GM21515 (cell line): Measurements from ENCODE around the gene UBE2J1.
A peak's percentile ranks its signal among the peaks of the same experiment; 100 is the strongest.

Source experiments
- ATAC-seq: cut with Tn5 transposase; IDR thresholded peaks from one replicate; pipeline ENCODE4 v1.9.1; 2021; ENCODE audit not compliant: unreplicated experiment

UBE2J1 gene

GRCh38 chr6:89368107-89368506 lies 15.6 kb upstream of the UBE2J1 start:
- ATAC-seq = no peak

GRCh38 chr6:89364586-89364985 lies 12.1 kb upstream of the UBE2J1 start:
- no peak for ATAC-seq

GRCh38 chr6:89361171-89361570 lies 8.6 kb upstream of the UBE2J1 start:
- no peak for ATAC-seq

- ATAC-seq = peak; percentile 41
Observed at GRCh38 chr6:89360415-89360999, 8.0 kb upstream of the UBE2J1 start.

- ATAC-seq = no peak
Observed at GRCh38 chr6:89359561-89359960, 7.0 kb upstream of the UBE2J1 start.

- peak; percentile 52 for ATAC-seq
Observed at GRCh38 chr6:89357390-89357789, 4.9 kb upstream of the UBE2J1 start.

GRCh38 chr6:89356642-89357170 lies 4.2 kb upstream of the UBE2J1 start:
- ATAC-seq = no peak

- no peak for ATAC-seq
Observed at GRCh38 chr6:89355511-89356194, 3.1 kb upstream of the UBE2J1 start.

GRCh38 chr6:89353702-89354392 lies 1.3 kb upstream of the UBE2J1 start:
- ATAC-seq = no peak

GRCh38 chr6:89353118-89353556 lies 615 bp upstream of the UBE2J1 start:
- ATAC-seq = no peak

- ATAC-seq = peak; percentile 5
Observed at GRCh38 chr6:89351671-89352277, 748 bp downstream of the UBE2J1 start.

GRCh38 chr6:89350281-89350966 lies 2.1 kb downstream of the UBE2J1 start:
- peak; percentile 36 for ATAC-seq

- ATAC-seq = no peak
Observed at GRCh38 chr6:89348372-89348771, 4.2 kb downstream of the UBE2J1 start.

- ATAC-seq = no peak
Observed at GRCh38 chr6:89347825-89348224, 4.7 kb downstream of the UBE2J1 start.

- ATAC-seq = no peak
Observed at GRCh38 chr6:89346433-89346832, 6.1 kb downstream of the UBE2J1 start.

GRCh38 chr6:89339565-89339964 lies 13.0 kb downstream of the UBE2J1 start:
- ATAC-seq = no peak

GRCh38 chr6:89335164-89335563 lies 17.4 kb downstream of the UBE2J1 start:
- ATAC-seq = no peak

GRCh38 chr6:89330910-89331309 lies 21.6 kb downstream of the UBE2J1 start:
- no peak for ATAC-seq

GRCh38 chr6:89328976-89329375 lies 23.5 kb downstream of the UBE2J1 start:
- ATAC-seq = no peak

- ATAC-seq = no peak
Observed at GRCh38 chr6:89324304-89324703, 28.2 kb downstream of the UBE2J1 start.

GRCh38 chr6:89323511-89323971 lies 29.0 kb downstream of the UBE2J1 start:
- no peak for ATAC-seq
